HepG2 (cell line): Measurements from ENCODE around the gene PIBF1. TPM values are rescaled to one million over a fixed set of nuclear protein-coding genes. Genes with fewer than 3 reads are reported as not detected.

Experiments
- CENPT ChIP-seq: sonication (generic); formaldehyde crosslinking; IDR thresholded peaks from 2 replicates; pipeline ENCODE4 v1.8.0; 2022; ENCODE audit warnings: low read depth, mild to moderate bottlenecking, moderate library complexity, missing genetic modification reagents
- GFI1 ChIP-seq: sonication (generic); formaldehyde crosslinking; IDR thresholded peaks from 2 replicates; pipeline ENCODE4 v1.5.0; 2020; ENCODE audit warnings: missing genetic modification reagents, mild to moderate bottlenecking, borderline replicate concordance
- GZF1 ChIP-seq: sonication (generic); formaldehyde crosslinking; IDR thresholded peaks from 2 replicates; pipeline ENCODE4 v1.5.1; 2020; ENCODE audit warnings: mild to moderate bottlenecking, missing genetic modification reagents
- HNRNPH1 ChIP-seq: fragments of 200-400 bp; formaldehyde crosslinking; optimal IDR thresholded peaks from 2 replicates; pipeline ENCODE3; 2017; ENCODE audit warnings: mild to moderate bottlenecking, low read depth, low read length
- KAT8 ChIP-seq: IDR thresholded peaks from 2 replicates; pipeline ENCODE4 v1.6.1; 2016; ENCODE audit warnings: missing genetic modification reagents, missing compliant biosample characterization
- PTBP1 ChIP-seq: fragments of 200-400 bp; formaldehyde crosslinking; IDR thresholded peaks from 2 replicates; pipeline ENCODE4 v1.6.1; 2018; ENCODE audit warnings: low read length, low read depth; ENCODE audit not compliant: poor library complexity, severe bottlenecking
- RELA ChIP-seq: sonication (generic); formaldehyde crosslinking; IDR thresholded peaks from 2 replicates; pipeline ENCODE4 v1.4.0; 2020; ENCODE audit warnings: missing genetic modification reagents
- SALL2 ChIP-seq: sonication (generic); formaldehyde crosslinking; IDR thresholded peaks from 2 replicates; pipeline ENCODE4 v1.8.1; 2023; ENCODE audit warnings: mild to moderate bottlenecking, missing genetic modification reagents, inconsistent platforms
- ZBTB21 ChIP-seq: sonication (generic); formaldehyde crosslinking; IDR thresholded peaks from 2 replicates; pipeline ENCODE4 v1.4.0; 2020; ENCODE audit warnings: missing genetic modification reagents
- ZFP1 ChIP-seq: IDR thresholded peaks from 2 replicates; pipeline ENCODE4 v1.6.1; 2016
- ZNF205 ChIP-seq: IDR thresholded peaks from 2 replicates; pipeline ENCODE4 v1.6.1; 2018; ENCODE audit warnings: missing biosample characterization, missing genetic modification reagents
- ZNF235 ChIP-seq: sonication (generic); formaldehyde crosslinking; IDR thresholded peaks from 2 replicates; pipeline ENCODE4 v1.8.1; 2023; ENCODE audit warnings: mild to moderate bottlenecking, missing genetic modification reagents, borderline replicate concordance
- ZNF605 ChIP-seq: sonication (generic); formaldehyde crosslinking; IDR thresholded peaks from 2 replicates; pipeline ENCODE4 v1.8.0; 2022; ENCODE audit warnings: mild to moderate bottlenecking, missing genetic modification reagents
- ZNF629 ChIP-seq: sonication (generic); formaldehyde crosslinking; conservative IDR thresholded peaks from 2 replicates; pipeline ENCODE4 v1.5.0; 2020; ENCODE audit warnings: missing genetic modification reagents
- ZNF781 ChIP-seq: sonication (generic); formaldehyde crosslinking; IDR thresholded peaks from 2 replicates; pipeline ENCODE4 v1.5.1; 2020; ENCODE audit warnings: borderline replicate concordance, mild to moderate bottlenecking, missing genetic modification reagents; ENCODE audit errors: not compliant biosample characterization
- ZSCAN31 ChIP-seq: sonication (generic); formaldehyde crosslinking; IDR thresholded peaks from 2 replicates; pipeline ENCODE4 v1.5.0; 2020; ENCODE audit warnings: low read depth, mild to moderate bottlenecking, missing genetic modification reagents
- polyA plus RNA-seq, 8 experiments: library from polyadenylated mRNA; depleted of rRNA in 3 of 8; stranded (reverse) in 7 of 8; unstranded in 1 of 8; fragments of >200 nt; fragmentation: Illumina TruSeq in 4 of 8; extraction: Trizol in 4 of 8; gene quantifications; 2 replicates each; pipeline versions ENCODE4 v1.2.1 to v1.2.3, GENCODE V29; 2011 to 2016; ENCODE audit warnings: low read depth in 4 of 8, missing spikeins in 1 of 8, mixed read lengths in 1 of 8; ENCODE audit not compliant: insufficient read depth in 1 of 8
- total RNA-seq, 5 experiments: library from RNA; depleted of rRNA; stranded (reverse); fragments of >200 nt; fragmentation: Illumina TruSeq; extraction: Trizol; gene quantifications; 2 replicates each; pipeline ENCODE4 v1.2.3, GENCODE V29; 2016; ENCODE audit warnings: low read depth in 1 of 5
- TF ChIP-seq, protein P1 (sequence below): fragments of 450-650 bp; IDR thresholded peaks from 2 replicates; pipeline ENCODE4 v1.6.1; 2017
- TF ChIP-seq, protein P2 (sequence below): sonication (generic); formaldehyde crosslinking; IDR thresholded peaks from 2 replicates; pipeline ENCODE4 v1.5.1; 2020; ENCODE audit warnings: mild to moderate bottlenecking, moderate library complexity, missing genetic modification reagents
- TF ChIP-seq, protein P3 (sequence below): sonication (generic); formaldehyde crosslinking; IDR thresholded peaks from 2 replicates; pipeline ENCODE4 v1.5.1; 2020; ENCODE audit warnings: missing genetic modification reagents, mild to moderate bottlenecking, borderline replicate concordance
- TF ChIP-seq, protein P4 (sequence below): sonication (generic); formaldehyde crosslinking; IDR thresholded peaks from 2 replicates; pipeline ENCODE4 v1.4.0; 2020; ENCODE audit warnings: missing genetic modification reagents, borderline replicate concordance
- TF ChIP-seq, protein P5 (sequence below): sonication (generic); formaldehyde crosslinking; IDR thresholded peaks from 2 replicates; pipeline ENCODE4 v1.9.0; 2021; ENCODE audit warnings: missing genetic modification reagents, borderline replicate concordance

The PIBF1 gene
- total and polyA plus RNA-seq, 2 of the 13 experiments (the other 11 are each of a cell fraction or from before 2014, with no cell fraction given) = 4.2 to 15.8 TPM

DNA sequence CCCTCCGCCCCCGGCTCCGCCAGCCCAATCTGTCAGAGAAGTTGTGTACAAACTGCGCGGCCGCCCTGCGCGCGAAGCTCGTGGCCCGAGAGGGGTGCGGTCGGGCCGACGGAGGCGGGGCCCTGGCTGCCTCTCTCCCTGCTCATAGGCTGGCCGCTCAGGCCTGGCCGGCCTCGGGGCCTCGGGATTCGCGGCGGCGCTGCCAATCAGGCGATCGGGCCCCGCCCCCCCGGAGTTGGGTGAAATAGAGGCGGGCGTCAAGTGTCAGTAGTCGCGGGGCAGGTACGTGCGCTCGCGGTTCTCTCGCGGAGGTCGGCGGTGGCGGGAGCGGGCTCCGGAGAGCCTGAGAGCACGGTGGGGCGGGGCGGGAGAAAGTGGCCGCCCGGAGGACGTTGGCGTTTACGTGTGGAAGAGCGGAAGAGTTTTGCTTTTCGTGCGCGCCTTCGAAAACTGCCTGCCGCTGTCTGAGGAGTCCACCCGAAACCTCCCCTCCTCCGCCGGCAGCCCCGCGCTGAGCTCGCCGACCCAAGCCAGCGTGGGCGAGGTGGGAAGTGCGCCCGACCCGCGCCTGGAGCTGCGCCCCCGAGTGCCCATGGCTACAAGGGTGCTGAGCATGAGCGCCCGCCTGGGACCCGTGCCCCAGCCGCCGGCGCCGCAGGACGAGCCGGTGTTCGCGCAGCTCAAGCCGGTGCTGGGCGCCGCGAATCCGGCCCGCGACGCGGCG is 277.0 kb downstream of the PIBF1 start, which contains the start of gene KLF5 (continued):
- TF ChIP-seq, protein P1, sequence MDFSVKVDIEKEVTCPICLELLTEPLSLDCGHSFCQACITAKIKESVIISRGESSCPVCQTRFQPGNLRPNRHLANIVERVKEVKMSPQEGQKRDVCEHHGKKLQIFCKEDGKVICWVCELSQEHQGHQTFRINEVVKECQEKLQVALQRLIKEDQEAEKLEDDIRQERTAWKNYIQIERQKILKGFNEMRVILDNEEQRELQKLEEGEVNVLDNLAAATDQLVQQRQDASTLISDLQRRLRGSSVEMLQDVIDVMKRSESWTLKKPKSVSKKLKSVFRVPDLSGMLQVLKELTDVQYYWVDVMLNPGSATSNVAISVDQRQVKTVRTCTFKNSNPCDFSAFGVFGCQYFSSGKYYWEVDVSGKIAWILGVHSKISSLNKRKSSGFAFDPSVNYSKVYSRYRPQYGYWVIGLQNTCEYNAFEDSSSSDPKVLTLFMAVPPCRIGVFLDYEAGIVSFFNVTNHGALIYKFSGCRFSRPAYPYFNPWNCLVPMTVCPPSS = no peak
- no peak for TF ChIP-seq GFI1 (CRISPR knock-in tag)
- TF ChIP-seq RELA = no peak
- no peak for TF ChIP-seq ZFP1 (CRISPR knock-in tag)
- TF ChIP-seq, protein P2, sequence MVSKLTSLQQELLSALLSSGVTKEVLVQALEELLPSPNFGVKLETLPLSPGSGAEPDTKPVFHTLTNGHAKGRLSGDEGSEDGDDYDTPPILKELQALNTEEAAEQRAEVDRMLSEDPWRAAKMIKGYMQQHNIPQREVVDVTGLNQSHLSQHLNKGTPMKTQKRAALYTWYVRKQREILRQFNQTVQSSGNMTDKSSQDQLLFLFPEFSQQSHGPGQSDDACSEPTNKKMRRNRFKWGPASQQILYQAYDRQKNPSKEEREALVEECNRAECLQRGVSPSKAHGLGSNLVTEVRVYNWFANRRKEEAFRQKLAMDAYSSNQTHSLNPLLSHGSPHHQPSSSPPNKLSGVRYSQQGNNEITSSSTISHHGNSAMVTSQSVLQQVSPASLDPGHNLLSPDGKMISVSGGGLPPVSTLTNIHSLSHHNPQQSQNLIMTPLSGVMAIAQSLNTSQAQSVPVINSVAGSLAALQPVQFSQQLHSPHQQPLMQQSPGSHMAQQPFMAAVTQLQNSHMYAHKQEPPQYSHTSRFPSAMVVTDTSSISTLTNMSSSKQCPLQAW (CRISPR knock-in tag) = peak; percentile 67; the same call in 1 of the 2 replicates
- TF ChIP-seq SALL2 (CRISPR knock-in tag) = peak; percentile 63; the same call in 1 of the 2 replicates
- TF ChIP-seq ZSCAN31 (CRISPR knock-in tag) = 0 out of 2 replicates have a peak, but pooled peaks have one; percentile 22
- TF ChIP-seq, protein P3, sequence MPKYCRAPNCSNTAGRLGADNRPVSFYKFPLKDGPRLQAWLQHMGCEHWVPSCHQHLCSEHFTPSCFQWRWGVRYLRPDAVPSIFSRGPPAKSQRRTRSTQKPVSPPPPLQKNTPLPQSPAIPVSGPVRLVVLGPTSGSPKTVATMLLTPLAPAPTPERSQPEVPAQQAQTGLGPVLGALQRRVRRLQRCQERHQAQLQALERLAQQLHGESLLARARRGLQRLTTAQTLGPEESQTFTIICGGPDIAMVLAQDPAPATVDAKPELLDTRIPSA (CRISPR knock-in tag) = no peak; the same call in 1 of the 2 replicates
- TF ChIP-seq, protein P4, sequence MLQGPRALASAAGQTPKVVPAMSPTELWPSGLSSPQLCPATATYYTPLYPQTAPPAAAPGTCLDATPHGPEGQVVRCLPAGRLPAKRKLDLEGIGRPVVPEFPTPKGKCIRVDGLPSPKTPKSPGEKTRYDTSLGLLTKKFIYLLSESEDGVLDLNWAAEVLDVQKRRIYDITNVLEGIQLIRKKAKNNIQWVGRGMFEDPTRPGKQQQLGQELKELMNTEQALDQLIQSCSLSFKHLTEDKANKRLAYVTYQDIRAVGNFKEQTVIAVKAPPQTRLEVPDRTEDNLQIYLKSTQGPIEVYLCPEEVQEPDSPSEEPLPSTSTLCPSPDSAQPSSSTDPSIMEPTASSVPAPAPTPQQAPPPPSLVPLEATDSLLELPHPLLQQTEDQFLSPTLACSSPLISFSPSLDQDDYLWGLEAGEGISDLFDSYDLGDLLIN (CRISPR knock-in tag) = no peak
- no peak for TF ChIP-seq ZNF629 (CRISPR knock-in tag)
- TF ChIP-seq, protein P5, sequence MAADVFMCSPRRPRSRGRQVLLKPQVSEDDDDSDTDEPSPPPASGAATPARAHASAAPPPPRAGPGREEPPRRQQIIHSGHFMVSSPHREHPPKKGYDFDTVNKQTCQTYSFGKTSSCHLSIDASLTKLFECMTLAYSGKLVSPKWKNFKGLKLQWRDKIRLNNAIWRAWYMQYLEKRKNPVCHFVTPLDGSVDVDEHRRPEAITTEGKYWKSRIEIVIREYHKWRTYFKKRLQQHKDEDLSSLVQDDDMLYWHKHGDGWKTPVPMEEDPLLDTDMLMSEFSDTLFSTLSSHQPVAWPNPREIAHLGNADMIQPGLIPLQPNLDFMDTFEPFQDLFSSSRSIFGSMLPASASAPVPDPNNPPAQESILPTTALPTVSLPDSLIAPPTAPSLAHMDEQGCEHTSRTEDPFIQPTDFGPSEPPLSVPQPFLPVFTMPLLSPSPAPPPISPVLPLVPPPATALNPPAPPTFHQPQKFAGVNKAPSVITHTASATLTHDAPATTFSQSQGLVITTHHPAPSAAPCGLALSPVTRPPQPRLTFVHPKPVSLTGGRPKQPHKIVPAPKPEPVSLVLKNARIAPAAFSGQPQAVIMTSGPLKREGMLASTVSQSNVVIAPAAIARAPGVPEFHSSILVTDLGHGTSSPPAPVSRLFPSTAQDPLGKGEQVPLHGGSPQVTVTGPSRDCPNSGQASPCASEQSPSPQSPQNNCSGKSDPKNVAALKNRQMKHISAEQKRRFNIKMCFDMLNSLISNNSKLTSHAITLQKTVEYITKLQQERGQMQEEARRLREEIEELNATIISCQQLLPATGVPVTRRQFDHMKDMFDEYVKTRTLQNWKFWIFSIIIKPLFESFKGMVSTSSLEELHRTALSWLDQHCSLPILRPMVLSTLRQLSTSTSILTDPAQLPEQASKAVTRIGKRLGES = no peak
- no peak for TF ChIP-seq ZBTB21 (CRISPR knock-in tag)
- no peak for TF ChIP-seq ZNF235 (CRISPR knock-in tag)
- no peak for TF ChIP-seq ZNF605 (CRISPR knock-in tag)
- TF ChIP-seq KAT8 (CRISPR knock-in tag) = no peak
- TF ChIP-seq ZNF205 = no peak
- TF ChIP-seq PTBP1 = no peak
- TF ChIP-seq ZNF781 = peak; percentile 37
- TF ChIP-seq GZF1 (CRISPR knock-in tag) = no peak; the same call in 1 of the 2 replicates
- TF ChIP-seq CENPT = no peak
- no peak for TF ChIP-seq HNRNPH1
